Inflammatory macrophage treated with lipopolysaccharide for 4 hours (primary cell): ENCODE measurements around the gene IL17REL.
A peak's percentile ranks its signal among the peaks of the same experiment; 100 is the strongest.

ENCODE experiments used
- DNase-seq: peaks from one replicate; pipeline ENCODE4 v3.0.0-alpha.2; 2020

IL17REL gene

GRCh38 chr22:50045211-50046018 lies 32.9 kb upstream of the IL17REL start:
- no peak for DNase-seq

DNA sequence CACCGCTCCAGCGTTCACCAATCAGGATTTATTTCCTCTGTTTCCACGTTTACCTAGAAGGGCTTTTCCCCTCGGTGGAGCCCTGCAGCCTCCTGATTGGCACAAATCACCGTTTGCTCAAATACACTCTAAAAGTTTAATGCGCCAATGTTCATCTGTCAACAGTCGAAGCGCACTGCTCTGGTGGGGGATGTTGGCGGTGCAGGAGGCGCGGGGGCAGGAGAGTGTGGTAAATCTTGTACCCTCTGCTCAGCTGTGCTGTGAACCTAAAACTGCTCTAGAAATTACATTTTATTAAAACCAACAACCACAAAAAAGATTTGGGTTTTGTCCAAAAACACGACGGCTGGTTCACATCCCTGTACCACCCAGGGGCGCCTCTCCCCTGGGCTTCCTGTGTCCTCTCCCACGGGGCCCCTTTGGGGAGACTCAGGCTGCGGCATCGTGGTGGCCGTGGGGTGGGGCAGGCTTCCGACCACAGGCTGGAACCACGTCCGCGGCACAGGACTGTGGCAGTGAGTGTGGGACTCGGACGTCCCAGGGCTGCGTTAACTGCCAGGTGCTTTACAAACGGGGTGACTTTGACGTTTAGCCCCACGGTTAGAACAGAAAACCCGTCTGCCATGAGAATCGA lies 32.0 kb upstream of the IL17REL start:
- DNase-seq = no peak

GRCh38 chr22:50041361-50042065 lies 28.9 kb upstream of the IL17REL start:
- no peak for DNase-seq

DNA sequence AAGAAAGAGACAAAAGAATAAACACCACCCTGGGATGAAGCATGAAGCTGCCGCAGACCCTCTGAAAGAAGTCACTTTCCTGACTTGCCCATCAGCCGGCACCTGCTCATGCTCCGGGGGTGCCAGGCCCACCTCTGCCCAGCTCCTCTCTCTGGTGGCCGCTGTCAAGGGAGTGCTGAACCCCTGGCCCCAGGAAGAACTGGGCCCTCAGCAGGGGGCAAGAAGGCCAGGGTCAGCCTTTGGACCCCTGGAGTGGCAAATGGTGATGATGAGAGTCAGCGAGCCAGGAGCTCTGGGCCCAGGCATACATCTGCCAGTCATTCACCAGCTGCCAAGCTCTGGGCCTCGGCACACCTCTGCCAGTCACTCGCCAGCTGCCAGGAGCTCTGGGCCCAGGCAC lies 28.2 kb upstream of the IL17REL start:
- DNase-seq = no peak

GRCh38 chr22:50039669-50040443 lies 27.3 kb upstream of the IL17REL start:
- DNase-seq = no peak

DNA sequence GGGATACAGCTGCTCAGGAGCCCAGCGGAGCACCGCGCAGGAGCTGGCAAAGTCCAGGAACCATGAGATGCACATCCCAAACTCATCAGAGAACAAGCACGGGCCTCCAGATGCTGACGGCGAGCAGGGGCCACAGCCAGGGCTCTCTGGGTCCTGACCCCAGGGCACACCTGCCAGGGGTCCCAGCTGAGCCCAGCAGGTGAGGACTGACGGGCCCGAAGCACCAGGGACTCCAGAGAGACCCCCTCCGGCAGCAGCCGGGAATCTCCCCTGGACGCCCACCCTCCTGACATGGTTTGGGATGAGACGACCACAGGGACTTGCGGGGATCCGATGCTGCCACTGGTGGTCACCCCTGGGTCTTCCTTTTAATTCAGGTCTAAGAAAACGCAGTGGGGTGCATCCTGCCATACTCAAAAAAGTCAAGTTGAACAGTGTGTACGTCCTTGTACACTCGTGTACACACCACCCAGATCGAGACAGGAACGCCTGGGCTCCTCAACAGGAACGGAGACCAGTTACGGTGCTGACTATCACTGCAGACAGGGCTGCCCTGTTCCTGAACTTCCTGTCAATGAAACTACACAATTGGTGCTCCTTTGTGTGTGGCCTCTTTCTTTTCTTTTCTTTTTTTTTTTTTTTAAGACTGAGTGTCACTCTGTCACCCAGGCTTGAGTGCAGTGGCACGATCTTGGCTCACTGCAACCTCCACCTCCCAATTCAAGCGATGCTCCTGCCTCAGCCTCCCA lies 23.6 kb upstream of the IL17REL start:
- no peak for DNase-seq

DNA sequence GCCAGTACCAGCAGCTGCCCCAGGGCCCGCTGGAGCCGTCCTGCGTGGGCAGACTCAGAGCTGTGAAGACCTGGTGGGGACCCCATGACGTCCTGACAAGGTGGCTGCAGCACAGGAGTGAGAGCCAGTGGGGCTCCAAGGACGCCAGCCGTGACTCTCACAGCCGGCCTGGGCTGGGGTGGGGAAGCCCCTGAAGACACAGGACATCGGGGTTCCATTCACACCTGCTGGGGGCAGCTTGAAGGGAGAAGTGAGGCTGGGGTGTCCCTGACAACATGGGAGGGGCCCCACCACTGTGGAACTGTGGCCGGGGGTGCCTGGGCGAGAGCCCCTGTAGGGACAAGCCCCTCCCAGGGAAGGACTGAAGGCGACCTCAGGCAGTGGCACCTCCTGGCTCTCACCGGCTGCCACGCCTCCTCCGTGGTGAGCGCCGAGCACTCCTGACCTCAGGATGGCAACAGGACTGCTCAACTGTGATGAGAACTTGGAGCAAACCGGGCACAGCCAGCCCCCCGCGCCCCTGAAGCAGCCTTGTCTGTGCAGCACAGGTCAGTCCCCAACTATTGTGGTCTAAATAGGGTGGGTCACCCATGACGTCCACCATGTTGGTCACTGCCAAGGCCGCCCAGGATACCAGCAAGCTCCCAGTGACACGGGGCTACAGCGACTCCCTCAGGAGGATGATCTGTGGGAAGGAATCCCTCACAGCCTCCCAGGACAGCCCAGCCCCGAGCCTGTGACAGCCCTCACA lies 22.7 kb upstream of the IL17REL start:
- DNase-seq = no peak

- DNase-seq = no peak
These were observed 21.8 kb upstream of the IL17REL start for GRCh38 chr22:50034126-50035081.

- no peak for DNase-seq
These were observed 20.5 kb upstream of the IL17REL start for GRCh38 chr22:50032941-50033601.

- DNase-seq = no peak
These were observed 19.7 kb upstream of the IL17REL start for GRCh38 chr22:50032109-50032871.

DNA sequence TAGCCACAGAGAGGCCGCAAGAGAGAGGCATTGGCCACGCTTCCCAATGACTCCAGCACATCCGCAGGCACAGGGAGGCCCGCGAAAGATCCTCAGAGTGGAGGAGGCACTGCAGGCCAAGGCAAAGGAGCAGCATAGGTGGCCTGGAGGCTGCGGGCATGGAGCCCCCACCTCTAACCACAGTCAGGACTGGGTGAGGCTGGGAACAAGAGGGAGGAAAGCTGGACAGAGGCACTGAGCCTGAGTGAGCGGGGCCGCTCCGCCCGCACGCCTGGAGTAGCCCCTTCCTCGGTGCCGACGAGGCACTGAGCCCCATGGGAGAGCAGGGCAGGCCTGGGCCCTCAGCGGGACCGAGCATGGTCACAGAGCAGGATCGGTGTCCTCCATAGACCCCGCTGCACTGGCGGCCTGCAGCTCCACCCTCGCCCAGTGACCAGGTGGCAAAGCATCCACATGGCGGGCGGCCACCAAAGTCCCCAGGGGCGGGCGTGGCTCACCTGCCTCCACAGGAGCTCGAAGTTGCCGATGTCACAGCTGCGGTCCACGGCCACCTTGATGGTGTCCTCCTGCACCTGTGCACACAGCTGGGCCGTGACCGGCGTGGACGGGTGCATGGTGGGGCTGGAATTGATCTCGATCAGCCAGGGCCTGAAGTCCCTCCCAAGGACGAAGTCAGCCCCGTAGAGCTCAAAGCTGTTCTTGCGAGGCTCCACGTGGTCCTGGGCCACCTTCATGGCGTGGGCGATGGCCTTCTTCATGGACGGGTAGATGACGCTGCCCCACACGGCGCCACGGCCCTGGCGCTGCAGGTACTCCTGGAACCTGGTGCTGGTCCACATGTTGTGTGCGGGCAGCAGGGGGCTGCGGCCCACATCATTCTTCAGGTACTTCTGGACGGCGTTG lies 18.9 kb upstream of the IL17REL start:
- DNase-seq = no peak

DNA sequence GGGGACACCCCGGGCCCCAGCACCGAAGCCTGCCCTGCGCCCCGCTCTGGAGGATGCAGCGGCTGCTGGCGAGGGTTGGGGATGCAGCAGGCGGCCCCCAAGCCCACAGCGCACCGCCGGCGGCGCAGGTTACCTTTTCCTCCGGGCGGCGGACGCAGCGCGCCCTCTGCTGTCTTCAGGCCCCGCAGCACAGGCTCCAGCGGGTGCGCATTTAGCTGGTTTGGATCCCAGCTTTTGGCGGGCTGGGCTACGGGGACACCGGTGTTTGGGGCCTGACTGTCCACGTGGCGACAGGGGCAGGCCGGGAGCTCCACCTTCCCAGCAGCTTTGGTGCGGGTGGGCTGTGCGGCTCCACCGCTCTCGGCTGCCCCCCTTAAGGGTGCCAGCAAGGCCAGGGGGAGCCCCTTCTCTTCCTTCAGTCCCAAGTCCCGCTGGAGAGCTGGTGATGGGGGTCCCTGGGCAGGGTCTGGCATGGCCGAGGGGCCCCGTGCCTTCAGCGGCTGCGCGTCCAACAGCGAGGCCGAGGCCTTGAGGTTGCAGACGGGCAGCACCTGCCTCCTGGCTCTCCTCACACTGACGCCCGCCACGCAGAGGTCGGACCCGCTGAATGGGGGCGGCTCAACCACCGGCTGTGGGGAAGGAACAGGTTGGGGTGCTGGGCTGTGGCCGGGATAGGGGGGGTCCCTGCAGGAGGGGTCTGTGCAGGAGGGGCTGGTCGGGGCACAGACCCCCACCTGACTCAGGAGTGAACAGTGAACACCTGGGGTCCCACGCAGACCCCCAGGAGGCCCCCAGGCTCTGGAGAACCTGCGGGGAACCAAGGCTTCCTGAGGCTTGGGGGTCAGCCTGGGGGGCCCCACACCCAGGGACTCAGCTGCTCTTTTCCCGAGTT lies 18.0 kb upstream of the IL17REL start:
- peak; percentile 71 for DNase-seq

- DNase-seq = peak; percentile 35
These were observed 15.3 kb upstream of the IL17REL start for GRCh38 chr22:50027639-50028537.

- DNase-seq = no peak
These were observed 13.4 kb upstream of the IL17REL start for GRCh38 chr22:50025993-50026392.

DNA sequence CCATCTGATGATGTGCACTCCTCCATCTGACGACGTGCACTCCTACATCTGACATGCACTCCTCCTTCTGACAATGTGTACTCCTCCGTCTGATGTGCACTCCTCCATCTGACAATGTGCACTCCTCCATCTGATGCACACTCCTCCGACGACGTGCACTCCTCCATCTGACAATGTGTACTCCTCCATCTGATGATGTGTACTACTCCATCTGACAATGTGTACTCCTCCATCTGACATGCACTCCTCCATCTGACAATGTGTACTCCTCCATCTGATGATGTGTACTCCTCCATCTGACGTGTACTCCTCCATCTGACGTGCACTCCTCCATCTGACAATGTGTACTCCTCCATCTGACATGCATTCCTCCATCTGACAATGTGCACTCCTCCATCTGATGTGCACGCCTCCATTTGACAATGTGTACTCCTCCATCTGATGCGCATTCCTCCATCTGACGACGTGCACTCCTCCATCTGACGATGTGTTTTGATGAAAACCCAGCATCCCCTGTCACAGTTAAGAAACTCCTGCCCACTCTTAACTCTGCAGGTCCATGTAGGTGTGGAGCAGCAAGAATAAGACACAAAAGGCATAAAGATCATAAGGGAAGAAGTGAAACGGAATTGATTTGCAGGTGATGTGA lies 9.7 kb upstream of the IL17REL start:
- no peak for DNase-seq
